Left ventricle myocardium inferior (tissue), 1 donor: ENCODE measurements around the gene ARHGEF10L. TPM values are rescaled to one million over a fixed set of nuclear protein-coding genes. Genes with fewer than 3 reads are reported as not detected.

Experiments
- DNase-seq: peaks from one replicate; pipeline ENCODE4 v3.0.0-alpha.2; 2020
- H3K27ac ChIP-seq: fragments of 200-600 bp; replicated peaks from 2 replicates; pipeline ENCODE4 v1.8.0; 2021
- H3K27me3 ChIP-seq: fragments of 200-600 bp; 2 replicates; pipeline ENCODE4 v1.8.0; 2021; ENCODE audit warnings: low read depth
- H3K36me3 ChIP-seq: fragments of 200-600 bp; 2 replicates; pipeline ENCODE4 v1.8.0; 2021
- H3K4me1 ChIP-seq: fragments of 200-600 bp; 2 replicates; pipeline ENCODE4 v1.8.0; 2021
- H3K4me3 ChIP-seq: fragments of 200-600 bp; 2 replicates; pipeline ENCODE4 v1.8.0; 2021; ENCODE audit warnings: mild to moderate bottlenecking, moderate library complexity
- H3K9me3 ChIP-seq: fragments of 200-600 bp; replicated peaks from 2 replicates; pipeline ENCODE4 v1.8.0; 2021
- CTCF ChIP-seq: fragments of 200-600 bp; IDR thresholded peaks from 2 replicates; pipeline ENCODE4 v1.8.0; 2021; ENCODE audit warnings: antibody characterized with exemption, mild to moderate bottlenecking, borderline replicate concordance
- intact Hi-C: fragments of 100-400 bp; cut with micrococcal nuclease; formaldehyde crosslinking; loops from one replicate; pipeline ENCODE4 v1.11.0; 2022
- total RNA-seq: library from RNA; stranded (reverse); fragmentation: NEBNext Ultra II Directional; extraction: Animal tissue kit (Norgen Biotek cat#: 25700); gene quantifications from one replicate; pipeline ENCODE4 v1.2.1, GENCODE V29; 2021
- donor health status: DM: no; HTN: yes; CAD: no; lungs with severe emphysema.

Gene ARHGEF10L
- total RNA-seq, 1 donor from 2014 or later = 59.1 TPM

DNA sequence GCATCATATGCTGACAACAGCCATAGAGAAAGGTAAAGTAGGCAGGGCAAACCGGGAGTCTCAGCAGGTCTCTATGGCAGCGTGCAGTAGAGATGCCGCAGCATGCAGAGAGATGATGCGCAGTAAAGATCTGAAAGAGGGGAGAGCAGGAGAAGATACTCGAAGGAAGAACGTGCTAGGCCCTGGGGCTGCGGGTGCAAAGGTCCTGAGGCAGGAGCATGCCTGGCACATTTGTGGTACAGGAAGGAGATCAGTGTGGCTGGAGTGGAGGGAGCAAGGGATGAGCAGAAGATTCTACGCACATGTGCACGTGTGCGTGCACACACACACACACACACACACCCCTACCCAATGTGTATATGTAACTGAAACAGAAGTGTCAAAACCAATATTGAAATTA lies 45.0 kb downstream of the ARHGEF10L start:
- no peak for DNase-seq
- intact Hi-C loops = no loop called here
- no peaks in the 10 kb centered on the region for H3K36me3 ChIP-seq
- no peaks in the 10 kb centered on the region for H3K9me3 ChIP-seq
- peaks cover 37% of the 10 kb centered on the region for H3K4me1 ChIP-seq
- no peak for TF ChIP-seq CTCF
- no peak overlapping the region for H3K4me3 ChIP-seq
- no peak overlapping the region for H3K27ac ChIP-seq
- no peaks in the 10 kb centered on the region for H3K27me3 ChIP-seq

DNA sequence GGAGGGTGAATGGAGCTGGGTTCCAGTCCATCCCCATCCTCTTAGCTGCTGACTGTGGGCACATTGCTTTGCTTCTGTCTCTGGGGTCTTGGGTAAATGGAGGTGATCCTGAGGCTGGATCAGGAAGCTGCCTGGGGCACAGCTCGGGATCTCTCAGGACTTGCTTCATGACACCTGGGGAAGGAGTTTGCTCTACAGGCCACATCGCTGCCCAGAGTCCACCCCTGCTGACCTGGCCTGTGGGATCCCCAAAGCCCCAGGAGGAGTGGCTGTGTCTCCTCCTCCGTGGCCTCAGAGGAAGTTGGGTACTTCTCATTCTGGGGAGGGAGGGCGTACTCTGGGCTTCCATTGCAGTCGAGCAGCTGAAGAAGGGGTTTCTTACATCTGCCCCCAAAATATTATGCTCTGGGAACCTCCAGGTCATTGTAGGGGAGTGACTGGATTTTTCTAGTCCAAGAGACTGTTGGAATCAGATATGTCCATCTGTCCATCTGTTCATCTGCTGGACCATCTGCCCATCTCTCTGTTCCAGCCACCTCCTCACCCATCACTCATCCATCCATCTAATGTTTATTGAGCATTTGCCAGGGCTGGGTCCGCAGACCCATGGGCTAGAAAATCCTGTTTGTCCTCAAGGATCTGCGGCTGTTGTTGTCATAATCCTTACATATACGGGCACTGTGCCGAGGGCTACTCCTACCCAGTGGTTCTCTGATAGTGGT lies 45.9 kb downstream of the ARHGEF10L start:
- Histone ChIP-seq H3K27me3 (no peaks in the 10 kb centered on the region), H3K36me3 (no peaks in the 10 kb centered on the region), H3K4me1 (peaks cover 46% of the 10 kb centered on the region), H3K27ac (peak overlapping the region; percentile 90), H3K9me3 (no peaks in the 10 kb centered on the region), H3K4me3 (no peak overlapping the region)
- intact Hi-C loops = no loop called here
- no peak for DNase-seq
- TF ChIP-seq CTCF = no peak

GRCh38 chr1:17586172-17586964 lies 46.9 kb downstream of the ARHGEF10L start:
- no peaks in the 10 kb centered on the region for H3K9me3 ChIP-seq
- H3K27ac ChIP-seq = peak overlapping the region; percentile 90
- H3K4me3 ChIP-seq = no peak overlapping the region
- intact Hi-C loops = no loop called here
- no peak for DNase-seq
- peaks cover 54% of the 10 kb centered on the region for H3K4me1 ChIP-seq
- no peak for TF ChIP-seq CTCF
- H3K27me3 ChIP-seq = no peaks in the 10 kb centered on the region
- H3K36me3 ChIP-seq = no peaks in the 10 kb centered on the region

- Histone ChIP-seq H3K4me3 (no peak overlapping the region), H3K27ac (peak overlapping the region; percentile 90), H3K27me3 (no peaks in the 10 kb centered on the region), H3K36me3 (no peaks in the 10 kb centered on the region), H3K9me3 (no peaks in the 10 kb centered on the region), H3K4me1 (peaks cover 67% of the 10 kb centered on the region)
- intact Hi-C loops = no loop called here
- DNase-seq = no peak
- no peak for TF ChIP-seq CTCF
These were observed 48.2 kb downstream of the ARHGEF10L start for GRCh38 chr1:17587693-17588047.

DNA sequence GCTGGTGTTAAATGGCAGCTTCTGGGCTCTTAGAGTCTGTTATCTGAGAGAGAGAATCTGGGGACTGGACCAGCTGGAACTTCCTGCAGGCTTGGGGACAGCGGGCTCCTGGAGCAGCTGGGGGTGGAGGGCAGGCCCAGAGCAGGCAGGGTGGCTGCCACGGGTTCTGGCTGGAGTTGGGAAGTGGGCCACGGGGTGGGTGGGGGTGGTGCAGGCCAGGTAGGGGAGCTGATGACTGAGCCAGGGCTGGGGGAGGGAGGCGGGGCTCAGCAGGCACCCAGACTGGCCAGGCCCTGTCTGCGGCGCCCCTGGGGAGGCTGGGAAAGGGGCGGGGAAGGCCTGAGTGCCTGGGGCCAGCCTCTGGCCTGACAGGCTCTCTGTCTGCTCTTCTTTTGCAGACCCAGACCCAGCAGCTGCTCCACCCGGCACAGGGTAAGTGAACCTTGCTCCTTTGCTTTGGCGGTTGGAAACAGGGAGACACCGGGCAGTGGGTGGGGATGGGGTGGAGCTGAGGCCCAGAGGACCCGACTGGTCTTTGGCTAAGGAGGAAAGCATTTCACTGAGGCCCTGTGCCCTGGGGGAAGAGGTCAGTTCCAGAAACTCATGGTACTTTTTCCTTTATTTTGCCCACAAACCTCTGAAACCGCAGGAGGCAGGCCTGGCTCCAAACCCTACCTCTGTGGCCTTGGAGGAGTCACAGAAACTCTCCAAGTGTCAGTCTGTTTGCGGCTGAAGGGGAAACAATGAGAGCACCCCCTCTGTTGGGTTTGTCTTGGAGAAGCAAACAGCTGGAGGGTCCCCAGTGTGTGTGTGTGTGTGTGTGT lies 48.8 kb downstream of the ARHGEF10L start:
- H3K27me3 ChIP-seq = no peaks in the 10 kb centered on the region
- DNase-seq = peak; percentile 80
- H3K36me3 ChIP-seq = no peaks in the 10 kb centered on the region
- peaks cover 72% of the 10 kb centered on the region for H3K4me1 ChIP-seq
- H3K9me3 ChIP-seq = no peaks in the 10 kb centered on the region
- no peak for TF ChIP-seq CTCF
- peak overlapping the region; percentile 64 for H3K4me3 ChIP-seq
- intact Hi-C loops = no loop called here
- H3K27ac ChIP-seq = peak overlapping the region; percentile 90
